Stomach (tissue), 4 donors: ENCODE measurements around the gene DGKQ.

Experiments
- EP300 ChIP-seq: sonication (generic); formaldehyde crosslinking; IDR thresholded peaks from one replicate; pipeline ENCODE4 v1.6.1; 2017; ENCODE audit warnings: antibody characterized with exemption
- POLR2AphosphoS5 ChIP-seq, 3 donors: sonication (generic); formaldehyde crosslinking; IDR thresholded peaks; one replicate each; pipeline ENCODE4 v1.6.1; 2016; ENCODE audit warnings: antibody characterized with exemption in 3 of 3
- TF ChIP-seq, protein P1 (sequence below), 7 experiments: fragments of 450-650 bp in 4 of 7; fragments of 200-600 bp in 3 of 7; sonication (generic) in 3 of 7; IDR thresholded peaks; one replicate each; pipeline ENCODE4 v1.5.1; 2016 to 2019; ENCODE audit warnings: antibody characterized with exemption in 7 of 7, control low read depth in 2 of 7, mild to moderate bottlenecking in 1 of 7

DNA sequence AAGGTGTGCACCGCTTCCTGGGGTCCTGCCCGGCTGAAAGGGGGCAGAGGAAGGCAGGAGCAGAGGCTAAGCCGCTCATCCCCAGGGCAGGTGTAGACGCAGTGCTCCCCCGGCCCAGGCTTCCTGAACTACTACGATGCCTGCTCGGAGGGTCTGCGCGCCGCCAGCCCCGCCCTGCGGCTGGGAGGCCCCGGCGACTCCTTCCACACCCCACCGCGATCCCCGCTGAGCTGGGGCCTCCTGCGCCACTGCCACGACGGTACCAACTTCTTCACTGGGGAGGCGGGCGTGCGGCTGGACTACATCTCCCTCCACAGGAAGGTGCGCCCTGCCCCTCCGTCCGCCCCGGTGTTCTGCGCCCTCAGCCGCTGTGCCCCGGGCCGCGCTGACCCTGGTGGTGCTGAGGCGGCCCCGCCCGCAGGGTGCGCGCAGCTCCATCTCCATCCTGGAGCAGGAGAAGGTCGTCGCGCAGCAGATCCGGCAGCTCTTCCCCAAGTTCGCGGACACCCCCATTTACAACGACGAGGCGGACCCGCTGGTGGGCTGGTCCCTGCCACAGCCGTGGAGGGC, 28.3 kb upstream of the DGKQ start:
- no peak for TF ChIP-seq POLR2AphosphoS5 (IDR thresholded peaks at IDR 0.05)
- TF ChIP-seq, protein P1, sequence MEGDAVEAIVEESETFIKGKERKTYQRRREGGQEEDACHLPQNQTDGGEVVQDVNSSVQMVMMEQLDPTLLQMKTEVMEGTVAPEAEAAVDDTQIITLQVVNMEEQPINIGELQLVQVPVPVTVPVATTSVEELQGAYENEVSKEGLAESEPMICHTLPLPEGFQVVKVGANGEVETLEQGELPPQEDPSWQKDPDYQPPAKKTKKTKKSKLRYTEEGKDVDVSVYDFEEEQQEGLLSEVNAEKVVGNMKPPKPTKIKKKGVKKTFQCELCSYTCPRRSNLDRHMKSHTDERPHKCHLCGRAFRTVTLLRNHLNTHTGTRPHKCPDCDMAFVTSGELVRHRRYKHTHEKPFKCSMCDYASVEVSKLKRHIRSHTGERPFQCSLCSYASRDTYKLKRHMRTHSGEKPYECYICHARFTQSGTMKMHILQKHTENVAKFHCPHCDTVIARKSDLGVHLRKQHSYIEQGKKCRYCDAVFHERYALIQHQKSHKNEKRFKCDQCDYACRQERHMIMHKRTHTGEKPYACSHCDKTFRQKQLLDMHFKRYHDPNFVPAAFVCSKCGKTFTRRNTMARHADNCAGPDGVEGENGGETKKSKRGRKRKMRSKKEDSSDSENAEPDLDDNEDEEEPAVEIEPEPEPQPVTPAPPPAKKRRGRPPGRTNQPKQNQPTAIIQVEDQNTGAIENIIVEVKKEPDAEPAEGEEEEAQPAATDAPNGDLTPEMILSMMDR (IDR thresholded peaks at IDR 0.05), result no peak
- TF ChIP-seq EP300, result no peak
